Natural killer cell treated with Interleukin-12 subunit alpha and Interleukin-12 subunit beta and Interleukin-15 and Interleukin-18, amount 100 ng/mL, for 72 hours (primary cell): ENCODE results near the gene FUT6. TPM values are rescaled to one million over a fixed set of nuclear protein-coding genes. Genes with fewer than 3 reads are reported as not detected.
"Not testable (repeated sequence)": the region's sequence is repeated elsewhere in the genome, so short reads cannot be mapped to it uniquely, and the experiment has no call there.

Source experiments
- ATAC-seq, 2 donors: fragments of 150-1000 bp; cut with Tn5 transposase in 1 of 2; sonication (Bioruptor Pico), chemical (Tn5 transposase) in 1 of 2; 2 replicates each; pipeline ENCODE4 v1.10.0; 2021
- DNase-seq: peaks from one replicate; pipeline ENCODE4 v3.0.0; 2022; ENCODE audit warnings: low spot score
- H3K27ac Mint-ChIP-seq, 2 donors: 1 replicate in 1 of 2; 2 replicates in 1 of 2; pipeline ENCODE4 v1.8.0; 2022; ENCODE audit warnings: mixed read lengths in 2 of 2, mild to moderate bottlenecking in 1 of 2, moderate library complexity in 1 of 2
- H3K27me3 Mint-ChIP-seq, 2 donors: 1 replicate in 1 of 2; 2 replicates in 1 of 2; pipeline ENCODE4 v1.8.0; 2022; ENCODE audit warnings: mixed read lengths in 2 of 2
- H3K36me3 Mint-ChIP-seq: one replicate; pipeline ENCODE4 v1.8.0; 2022; ENCODE audit warnings: mixed read lengths
- H3K4me1 Mint-ChIP-seq, 2 donors: 1 replicate in 1 of 2; 2 replicates in 1 of 2; pipeline ENCODE4 v1.8.0; 2022; ENCODE audit warnings: low read depth in 2 of 2, mixed read lengths in 2 of 2, mild to moderate bottlenecking in 1 of 2
- H3K4me3 Mint-ChIP-seq: one replicate; pipeline ENCODE4 v1.8.0; 2022; ENCODE audit warnings: mixed read lengths
- H3K9me3 Mint-ChIP-seq: 2 replicates; pipeline ENCODE4 v1.8.0; 2022; ENCODE audit warnings: mixed read lengths
- total RNA-seq, 2 donors: library from RNA; stranded (reverse); gene quantifications; one replicate each; pipeline ENCODE4 v1.2.3, GENCODE V29; 2022

The FUT6 gene
- total RNA-seq, 2 donors from 2014 or later: not detected

DNA sequence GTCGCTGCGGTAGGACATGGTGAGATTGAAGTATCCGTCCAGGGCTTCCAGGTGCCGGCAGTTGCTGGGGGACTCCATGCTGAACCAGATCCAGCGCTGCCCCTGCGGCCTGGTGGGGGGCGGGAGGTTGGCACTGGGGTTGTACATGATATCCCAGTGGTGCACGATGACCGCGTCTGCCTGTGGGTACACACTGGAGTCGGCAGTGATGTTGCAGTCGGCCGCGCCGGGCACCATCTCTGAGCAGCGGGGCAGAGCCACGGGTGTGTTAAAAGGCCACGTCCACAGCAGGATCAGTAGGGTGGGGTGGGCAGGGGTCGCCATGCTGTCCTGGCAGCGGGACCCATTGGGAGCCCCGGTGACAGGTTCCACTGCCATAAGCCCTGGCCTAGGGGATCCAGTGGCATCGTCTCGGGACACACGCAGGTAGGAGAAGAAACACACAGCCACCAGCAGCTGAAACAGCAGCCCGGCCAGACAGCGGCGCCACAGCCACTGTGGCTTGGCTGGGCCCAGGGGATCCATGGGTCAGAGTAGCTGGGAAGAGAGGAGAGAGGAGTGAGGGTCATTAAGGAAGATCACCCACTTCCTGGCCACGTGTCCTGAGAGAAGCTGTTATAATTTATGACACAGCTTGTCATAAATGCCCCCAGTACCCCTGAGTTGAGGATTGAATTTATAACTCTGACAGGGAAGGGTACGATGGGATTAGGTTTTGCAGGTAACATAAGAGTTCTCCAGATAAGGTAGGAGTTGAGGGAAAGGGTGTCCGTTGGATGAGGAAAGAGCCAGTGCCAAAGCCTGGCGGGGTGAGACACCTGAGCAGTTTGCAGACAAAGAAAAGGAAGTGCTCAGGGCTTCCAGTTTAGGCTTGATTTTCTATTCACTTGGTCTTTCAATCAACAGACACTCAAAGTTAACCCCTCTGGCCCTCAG is 28.0 kb upstream of the FUT6 start:
- no peak for DNase-seq

DNA sequence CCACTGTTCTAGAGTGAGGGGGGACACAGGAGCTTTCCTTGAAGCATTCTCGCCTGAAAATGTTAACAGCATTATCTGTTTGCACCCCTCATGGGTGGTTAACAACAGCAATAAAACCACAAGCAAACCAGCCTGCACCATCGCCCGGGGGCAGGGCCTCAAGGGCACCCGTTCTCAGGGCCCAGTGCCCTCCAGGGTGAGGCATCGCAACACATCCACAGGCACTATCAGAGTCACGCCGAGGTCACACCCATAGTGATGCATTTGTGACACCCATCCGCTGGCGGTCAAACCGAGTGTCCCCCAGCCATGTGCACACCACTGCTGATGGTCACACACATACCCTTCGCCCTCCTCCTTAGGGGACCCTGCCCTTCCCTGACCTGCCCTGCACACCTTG is 26.3 kb upstream of the FUT6 start:
- peaks cover 6 to 17% of the 10 kb centered on the region in 2 donors for H3K4me1 Mint-ChIP-seq
- H3K27me3 Mint-ChIP-seq: no peaks in the 10 kb centered on the region
- H3K36me3 Mint-ChIP-seq: no peaks in the 10 kb centered on the region
- H3K9me3 Mint-ChIP-seq: no peaks in the 10 kb centered on the region
- no peak for DNase-seq
- peak overlapping the region in 1 of 2 donors; percentile 45 for H3K27ac Mint-ChIP-seq
- no peak overlapping the region for H3K4me3 Mint-ChIP-seq
- peak; percentile 7 to 70 for ATAC-seq

More for the DNA sequence above, 28.0 kb upstream of the FUT6 start:
- no peak for ATAC-seq
- Mint-ChIP-seq H3K4me3 (no peak overlapping the region), H3K36me3 (no peaks in the 10 kb centered on the region), H3K27me3 (no peaks in the 10 kb centered on the region), H3K27ac (peak overlapping the region in 1 of 2 donors; percentile 7), H3K4me1 (peaks cover 6 to 17% of the 10 kb centered on the region in 2 donors), H3K9me3 (no peaks in the 10 kb centered on the region)

DNA sequence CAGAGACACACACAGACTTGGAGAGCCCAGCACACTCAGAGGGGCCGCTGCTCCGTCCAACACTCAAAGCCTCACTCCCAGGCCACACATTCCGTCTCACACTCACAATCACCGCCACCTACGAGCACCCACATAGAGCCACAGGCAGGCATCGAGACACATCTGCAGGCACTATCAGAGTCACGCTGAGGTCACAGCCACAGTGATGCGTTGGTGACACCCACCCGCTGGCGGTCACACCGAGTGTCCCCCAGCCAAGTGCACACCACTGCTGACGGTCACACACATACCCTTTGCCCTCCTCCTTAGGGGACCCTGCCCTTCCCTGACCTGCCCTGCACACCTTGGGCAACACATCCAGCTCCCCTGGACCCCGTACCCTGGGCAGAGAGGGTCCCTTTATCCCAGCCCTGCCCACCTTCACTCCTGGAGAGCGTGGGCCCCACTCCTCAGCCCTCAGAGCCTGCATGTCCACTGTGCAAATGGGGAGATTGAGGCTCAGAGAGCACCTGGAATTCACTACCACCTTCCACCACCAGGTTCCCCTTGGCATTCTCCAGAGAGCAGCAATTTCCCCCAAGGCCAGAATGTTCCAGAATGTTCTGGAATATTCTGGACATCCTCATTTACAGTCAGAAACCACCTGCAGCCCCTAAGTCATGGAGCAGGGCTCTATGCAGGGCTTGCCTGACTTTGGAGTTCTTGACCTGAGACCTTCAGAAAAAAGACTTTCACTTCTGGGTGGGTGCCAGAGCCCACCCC is 25.4 kb upstream of the FUT6 start:
- Mint-ChIP-seq H3K36me3 (no peaks in the 10 kb centered on the region), H3K27me3 (no peaks in the 10 kb centered on the region), H3K4me1 (peaks cover 6 to 17% of the 10 kb centered on the region in 2 donors), H3K27ac (peak overlapping the region in 1 of 2 donors; percentile 45), H3K9me3 (no peaks in the 10 kb centered on the region), H3K4me3 (no peak overlapping the region)
- peak; percentile 21 to 66 for ATAC-seq
- DNase-seq: no peak

DNA sequence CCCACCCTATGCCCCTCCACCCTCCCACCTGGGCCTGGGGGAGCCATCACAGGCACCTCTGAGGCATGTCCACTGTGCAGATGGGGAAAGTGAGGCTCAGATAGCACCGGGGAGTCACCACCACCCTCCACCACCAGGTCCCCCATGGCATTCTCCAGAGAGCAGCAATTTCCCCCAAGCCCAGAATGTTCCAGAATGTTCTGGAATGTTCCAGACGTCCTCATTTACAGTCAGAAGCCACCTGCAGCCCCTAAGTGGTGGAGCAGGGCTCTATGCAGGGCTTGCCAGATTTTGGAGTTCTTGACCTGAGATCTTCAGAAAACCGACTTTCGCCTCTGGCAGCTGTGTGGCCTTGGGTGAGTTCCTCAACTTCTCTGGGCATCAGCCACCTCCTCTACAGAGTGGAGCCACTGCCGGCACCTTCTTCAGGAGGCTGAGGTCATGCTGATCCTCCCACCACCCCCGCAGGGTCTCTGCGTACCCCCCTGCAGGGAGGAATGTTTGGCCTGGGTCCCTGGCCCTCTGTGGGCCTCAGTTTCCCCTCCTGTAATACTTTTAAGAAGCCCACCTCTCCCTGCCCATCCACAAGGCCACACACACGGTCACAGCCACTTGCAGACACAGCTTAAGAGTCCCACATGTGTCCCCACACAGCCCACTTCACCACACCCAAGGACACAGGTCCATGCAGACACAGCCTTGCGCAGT is 24.7 kb upstream of the FUT6 start:
- no peak overlapping the region for H3K4me3 Mint-ChIP-seq
- no peak for DNase-seq

DNA sequence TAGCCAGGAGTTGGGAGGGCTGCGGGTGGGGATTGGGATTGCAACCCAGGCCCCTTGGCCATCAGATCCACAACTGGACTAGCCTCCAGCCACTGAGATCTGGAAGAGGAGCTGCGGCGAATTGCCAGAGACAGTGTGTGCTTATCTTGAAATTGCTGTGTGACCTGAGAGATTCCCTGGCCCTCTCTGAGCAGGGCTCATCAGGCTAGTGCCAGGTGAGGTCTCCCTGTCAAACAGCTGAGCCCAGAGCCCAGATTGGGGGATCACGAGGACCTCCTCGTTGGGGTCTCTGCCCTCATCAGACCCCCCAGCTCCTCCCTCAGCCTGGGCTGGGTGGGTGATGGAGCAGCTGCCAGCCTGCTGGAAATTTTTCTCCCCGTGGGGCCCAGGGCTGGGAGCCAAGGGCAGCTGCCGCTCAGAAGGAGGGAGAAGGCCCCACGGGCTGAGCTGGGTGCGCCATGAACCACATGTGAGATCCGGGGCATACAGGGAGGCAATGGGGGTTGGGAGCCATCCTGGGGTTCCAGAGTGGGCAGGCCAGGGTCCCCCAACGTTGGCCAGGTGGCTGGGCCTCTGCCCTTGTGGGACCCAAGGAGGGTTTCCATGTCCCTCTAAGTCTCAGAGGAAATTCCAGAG is 23.6 kb upstream of the FUT6 start:
- Mint-ChIP-seq H3K27me3 (no peaks in the 10 kb centered on the region), H3K36me3 (no peaks in the 10 kb centered on the region), H3K4me3 (no peak overlapping the region), H3K4me1 (peaks cover 6 to 17% of the 10 kb centered on the region in 2 donors), H3K27ac (no peak overlapping the region), H3K9me3 (no peaks in the 10 kb centered on the region)
- DNase-seq (no peak), ATAC-seq (no peak)

More for the DNA sequence above, 24.7 kb upstream of the FUT6 start:
- Mint-ChIP-seq H3K9me3 (no peaks in the 10 kb centered on the region), H3K27ac (no peak overlapping the region), H3K4me1 (peaks cover 6 to 17% of the 10 kb centered on the region in 2 donors), H3K36me3 (no peaks in the 10 kb centered on the region), H3K27me3 (no peaks in the 10 kb centered on the region)
- no peak for ATAC-seq

DNA sequence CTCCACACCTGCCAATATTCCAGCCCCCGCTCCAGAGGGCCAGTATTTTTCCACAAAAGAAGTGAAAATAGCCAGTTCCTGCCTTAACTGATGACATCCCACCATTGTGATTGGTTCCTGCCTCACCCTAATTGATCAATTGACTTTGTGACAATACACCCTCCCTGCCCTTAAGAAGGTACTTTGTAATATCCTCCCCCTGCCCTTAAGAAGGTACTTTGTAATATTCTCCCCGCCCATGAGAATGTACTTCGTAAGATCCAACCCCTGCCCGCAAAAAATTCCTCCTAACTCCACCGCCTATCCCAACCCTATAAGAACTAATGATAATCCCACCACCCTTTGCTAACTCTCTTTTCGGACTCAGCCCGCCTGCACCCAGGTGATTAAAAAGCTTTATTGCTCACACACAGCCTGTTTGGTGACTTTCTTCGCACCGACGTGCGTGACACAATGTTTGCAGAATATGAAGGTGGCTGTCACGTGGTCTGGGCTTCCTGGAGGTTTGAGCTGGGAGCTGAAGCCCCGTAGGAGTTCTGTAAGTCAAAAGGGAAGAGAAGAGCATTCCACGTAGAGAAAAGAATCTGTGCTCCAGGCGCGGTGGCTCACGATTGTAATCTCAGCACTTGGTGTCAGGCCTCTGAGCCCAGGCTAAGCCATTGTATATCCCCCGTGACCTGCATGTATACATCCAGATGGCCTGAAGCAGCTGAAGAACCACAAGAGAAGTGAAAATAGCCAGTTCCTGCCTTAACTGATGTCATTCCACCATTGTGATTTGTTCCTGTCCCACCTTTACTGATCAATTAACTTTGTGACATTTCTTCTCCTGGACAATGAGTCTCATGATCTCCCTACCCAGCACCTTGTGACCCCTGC is 17.9 kb upstream of the FUT6 start:
- Mint-ChIP-seq H3K27me3 (no peaks in the 10 kb centered on the region), H3K9me3 (no peaks in the 10 kb centered on the region), H3K4me3 (no peak overlapping the region), H3K36me3 (no peaks in the 10 kb centered on the region), H3K4me1 (no peaks in the 10 kb centered on the region), H3K27ac (no peak overlapping the region)
- DNase-seq: no peak
- no peak for ATAC-seq

DNA sequence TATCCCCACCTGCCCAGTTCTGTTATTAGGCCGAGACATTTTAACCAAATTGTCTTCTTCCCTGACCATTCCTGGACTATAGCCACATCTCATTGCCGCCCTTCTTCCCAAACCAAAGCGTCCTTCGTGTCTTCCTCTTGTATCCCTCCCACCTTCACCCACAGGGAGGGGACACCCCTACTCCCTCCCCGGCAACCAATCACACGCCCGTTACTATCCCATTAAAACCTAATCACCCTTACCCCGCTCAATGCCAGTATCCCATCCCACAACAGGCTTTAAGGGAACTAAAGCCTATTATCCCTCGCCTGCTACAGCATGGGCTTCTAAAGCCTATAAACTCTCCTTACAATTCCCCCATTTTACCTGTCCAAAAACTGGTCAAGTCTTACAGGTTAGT is 15.6 kb upstream of the FUT6 start:
- H3K36me3 Mint-ChIP-seq, H3K4me1 Mint-ChIP-seq, H3K27me3 Mint-ChIP-seq, H3K4me3 Mint-ChIP-seq, H3K27ac Mint-ChIP-seq, DNase-seq, ATAC-seq, H3K9me3 Mint-ChIP-seq: not testable (repeated sequence)

DNA sequence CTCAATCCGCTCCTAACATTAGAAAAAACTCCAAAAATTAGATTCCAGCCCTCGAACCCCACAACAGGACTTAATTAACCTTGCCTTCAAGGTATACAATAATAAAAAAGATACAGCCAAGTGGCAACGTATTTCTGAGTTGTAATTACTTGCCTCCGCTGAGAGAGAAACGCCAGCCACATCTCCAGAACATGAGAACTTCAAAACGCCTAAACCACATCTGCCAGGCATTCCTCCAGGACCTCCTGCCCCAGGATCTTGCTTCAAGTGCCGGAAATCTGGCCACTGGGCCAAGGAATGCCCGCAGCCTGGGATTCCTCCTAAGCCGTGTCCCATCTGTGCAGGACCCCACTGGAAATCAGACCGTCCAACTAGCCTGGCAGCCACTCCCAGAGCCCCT is 14.6 kb upstream of the FUT6 start:
- not testable (repeated sequence) for ATAC-seq

DNA sequence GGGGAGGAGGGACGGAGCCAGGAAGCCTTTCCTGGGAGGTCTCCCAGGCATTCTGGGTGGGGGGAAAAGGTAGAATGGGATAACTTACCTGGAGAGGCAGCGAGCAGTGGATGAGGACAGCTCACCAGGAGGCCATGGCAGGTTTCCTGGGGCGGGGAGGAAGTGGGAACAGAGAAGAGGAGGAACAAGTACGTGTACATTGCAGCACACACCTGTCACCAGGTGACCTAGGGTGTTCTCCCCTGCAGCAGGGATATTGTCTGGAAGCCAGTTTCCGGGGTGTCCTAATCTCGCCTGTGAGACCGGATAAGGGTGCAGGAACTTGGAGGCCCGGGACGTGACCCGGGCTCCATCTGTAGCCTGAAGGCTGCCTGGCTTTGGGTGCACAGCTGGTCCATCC is 11.8 kb upstream of the FUT6 start, which contains the start of gene FUT3:
TSS of gene FUT3 (minus strand) at position 148 of the 400 bp plus-strand sequence.
- DNase-seq: no peak
- H3K36me3 Mint-ChIP-seq: no peaks in the 10 kb centered on the region
- no peaks in the 10 kb centered on the region for H3K9me3 Mint-ChIP-seq
- no peaks in the 10 kb centered on the region for H3K27me3 Mint-ChIP-seq
- H3K4me3 Mint-ChIP-seq: no peak within 1 kb of the TSS
- H3K4me1 Mint-ChIP-seq: no peaks in the 10 kb centered on the region
- no peak for ATAC-seq
- no peak within 1 kb of the TSS for H3K27ac Mint-ChIP-seq

More for the DNA sequence above, 14.6 kb upstream of the FUT6 start:
- H3K4me1 Mint-ChIP-seq, DNase-seq, H3K9me3 Mint-ChIP-seq, H3K4me3 Mint-ChIP-seq, H3K27me3 Mint-ChIP-seq, H3K36me3 Mint-ChIP-seq, H3K27ac Mint-ChIP-seq: not testable (repeated sequence)

DNA sequence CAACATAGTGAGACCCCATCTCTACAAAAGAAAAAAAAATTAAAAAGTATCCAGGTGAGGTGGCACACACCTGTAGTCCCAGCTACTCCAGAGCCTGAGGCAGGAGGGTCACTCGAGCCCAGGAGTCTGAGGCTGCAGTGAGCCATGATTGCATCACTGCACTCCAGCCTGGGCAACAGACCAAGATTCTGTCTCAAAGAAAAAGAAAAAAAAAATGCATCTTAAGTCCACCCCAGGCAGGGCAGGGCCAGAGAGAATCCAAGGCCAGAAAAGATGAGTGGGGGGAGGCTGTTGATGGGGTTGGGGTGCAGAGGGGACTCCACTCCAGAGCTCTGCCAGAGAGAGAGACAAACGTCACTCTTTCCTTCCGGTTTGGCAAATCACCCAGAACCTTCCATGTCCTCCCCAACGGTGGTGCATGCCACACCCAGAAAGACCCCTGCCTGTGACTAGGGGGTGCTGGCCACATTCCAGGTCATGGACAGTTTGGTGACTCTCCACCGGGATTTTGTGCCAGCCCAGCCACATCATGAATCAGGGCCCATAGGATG is 11.3 kb upstream of the FUT6 start:
- Mint-ChIP-seq H3K27ac (no peak overlapping the region), H3K9me3 (no peaks in the 10 kb centered on the region), H3K4me3 (no peak overlapping the region), H3K27me3 (no peaks in the 10 kb centered on the region), H3K4me1 (no peaks in the 10 kb centered on the region), H3K36me3 (no peaks in the 10 kb centered on the region)
- DNase-seq (no peak), ATAC-seq (peak in 1 of 2 donors; percentile 20)

DNA sequence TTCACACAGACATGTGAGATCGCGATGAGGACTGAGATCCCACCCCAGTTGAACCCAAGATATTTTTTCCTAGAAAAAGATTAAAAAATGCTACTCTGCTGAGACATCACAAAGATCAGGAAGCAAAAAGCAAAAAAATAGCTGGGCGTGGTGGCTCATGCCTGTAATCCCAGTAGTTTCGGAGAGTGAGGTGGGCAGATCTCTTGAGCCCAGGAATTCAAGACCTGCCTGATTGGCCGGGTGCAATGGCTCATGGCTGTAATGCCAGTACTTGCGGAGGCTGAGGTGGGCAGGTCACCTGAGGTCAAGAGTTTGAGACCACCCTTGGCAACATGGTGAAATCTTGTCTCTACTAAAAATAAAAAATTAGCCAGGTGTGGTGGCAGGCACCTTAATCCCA is 10.7 kb upstream of the FUT6 start:
- Mint-ChIP-seq H3K9me3 (no peaks in the 10 kb centered on the region), H3K36me3 (no peaks in the 10 kb centered on the region), H3K4me1 (no peaks in the 10 kb centered on the region), H3K4me3 (no peak overlapping the region), H3K27me3 (no peaks in the 10 kb centered on the region), H3K27ac (no peak overlapping the region)
- ATAC-seq (no peak), DNase-seq (no peak)

DNA sequence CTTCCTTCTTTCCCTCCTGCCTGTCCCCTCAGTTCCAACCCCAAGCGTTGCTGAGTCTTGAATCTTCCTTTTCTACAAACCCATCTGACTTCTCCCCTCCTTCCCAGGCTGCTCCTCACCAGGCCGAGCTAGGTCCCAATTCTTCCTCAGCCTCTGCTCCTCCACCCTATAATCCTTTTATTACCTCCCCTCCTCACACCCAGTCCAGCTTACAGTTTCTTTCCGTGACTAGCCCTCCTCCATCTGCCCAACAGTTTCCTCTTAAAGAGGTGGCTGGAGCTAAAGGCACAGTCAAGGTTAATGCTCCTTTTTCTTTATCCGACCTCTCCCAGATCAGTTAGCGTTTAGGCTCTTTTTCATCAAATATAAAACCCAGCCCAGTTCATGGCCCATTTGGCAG is 9.1 kb upstream of the FUT6 start:
- not testable (repeated sequence) for H3K4me3 Mint-ChIP-seq, DNase-seq, H3K27ac Mint-ChIP-seq, H3K27me3 Mint-ChIP-seq, ATAC-seq, H3K4me1 Mint-ChIP-seq, H3K9me3 Mint-ChIP-seq, H3K36me3 Mint-ChIP-seq
